Uterus (tissue), 4 donors: ENCODE results near the gene H1-8. TPM values are rescaled to one million over a fixed set of nuclear protein-coding genes. Genes with fewer than 3 reads are reported as not detected.

Source experiments
- DNase-seq, 2 donors: peaks; one replicate each; pipeline ENCODE4 v3.0.0-alpha.2; 2019 to 2020
- H3K27ac ChIP-seq, 2 donors: fragments of 200-600 bp; sonication (generic); 1 replicate in 1 of 2; 2 replicates in 1 of 2; pipeline ENCODE4 v1.5.1; 2016 to 2018
- H3K27me3 ChIP-seq, 2 donors: fragments of 200-600 bp; sonication (generic); one replicate each; pipeline ENCODE4 v1.5.1; 2018 to 2019; ENCODE audit warnings: control low read depth in 1 of 2
- H3K36me3 ChIP-seq, 2 donors: fragments of 200-600 bp; sonication (generic); one replicate each; pipeline ENCODE4 v1.5.1; 2019; ENCODE audit warnings: control low read depth in 1 of 2
- H3K4me1 ChIP-seq, 2 donors: fragments of 200-600 bp; sonication (generic); one replicate each; pipeline ENCODE4 v1.5.1; 2018 to 2019; ENCODE audit warnings: control low read depth in 1 of 2
- H3K4me3 ChIP-seq, 2 donors: fragments of 200-600 bp; sonication (generic); 1 replicate in 1 of 2; 2 replicates in 1 of 2; pipeline ENCODE4 v1.5.1; 2018 to 2019; ENCODE audit warnings: mild to moderate bottlenecking in 1 of 2
- H3K9me3 ChIP-seq, 2 donors: fragments of 200-600 bp; sonication (generic); one replicate each; pipeline ENCODE4 v1.5.1; 2019; ENCODE audit warnings: control low read depth in 1 of 2
- CTCF ChIP-seq, 4 experiments: fragments of 200-600 bp in 2 of 4; fragments of 450-650 bp in 2 of 4; sonication (generic) in 2 of 4; IDR thresholded peaks; one replicate each; pipeline ENCODE4 v1.5.1; 2016 to 2019; ENCODE audit warnings: antibody characterized with exemption in 4 of 4, mild to moderate bottlenecking in 2 of 4, moderate library complexity in 1 of 4
- POLR2A ChIP-seq, 2 donors: fragments of 450-650 bp; IDR thresholded peaks; one replicate each; pipeline ENCODE4 v1.6.1; 2016; ENCODE audit warnings: antibody characterized with exemption in 2 of 2, mild to moderate bottlenecking in 1 of 2, moderate library complexity in 1 of 2
- intact Hi-C: fragments of 100-400 bp; cut with DNase I; formaldehyde crosslinking; loops from one replicate; pipeline ENCODE4 v1.15.1; 2023; ENCODE audit warnings: low total_unique reads
- total RNA-seq, 4 donors: library from RNA; depleted of rRNA in 3 of 4; stranded (reverse); fragments of >200 nt in 3 of 4; gene quantifications; one replicate each; pipeline versions ENCODE4 v1.1.0 to v1.2.4, GENCODE V29; 2014 to 2023
- donor health status: DM: yes; HTN: yes; CAD: no.

H1-8 gene
- total RNA-seq, 4 donors from 2014 or later: not detected

- intact Hi-C loops: no loop called here
- Histone ChIP-seq H3K27ac (no peak overlapping the region), H3K9me3 (no peaks in the 10 kb centered on the region), H3K4me3 (no peak overlapping the region), H3K4me1 (peaks cover 0 to 10% of the 10 kb centered on the region in 2 donors), H3K36me3 (no peaks in the 10 kb centered on the region), H3K27me3 (no peaks in the 10 kb centered on the region)
- TF ChIP-seq CTCF (IDR thresholded peaks at IDR 0.05): no peak
- TF ChIP-seq POLR2A (IDR thresholded peaks at IDR 0.05): no peak
- no peak for DNase-seq
Observed at GRCh38 chr3:129581623-129582022, 38.6 kb downstream of the H1-8 start.

- Histone ChIP-seq H3K9me3 (no peaks in the 10 kb centered on the region), H3K4me1 (no peaks in the 10 kb centered on the region), H3K36me3 (no peaks in the 10 kb centered on the region), H3K27me3 (no peaks in the 10 kb centered on the region), H3K4me3 (no peak overlapping the region), H3K27ac (no peak overlapping the region)
- no peak for DNase-seq
- intact Hi-C loops: no loop called here
- TF ChIP-seq POLR2A (IDR thresholded peaks at IDR 0.05) (no peak), CTCF (IDR thresholded peaks at IDR 0.05) (no peak)
Observed at GRCh38 chr3:129582799-129583198, 39.8 kb downstream of the H1-8 start.

GRCh38 chr3:129583289-129583688 is 40.3 kb downstream of the H1-8 start:
- no peak for DNase-seq
- no peak for TF ChIP-seq CTCF (IDR thresholded peaks at IDR 0.05)
- no peak for TF ChIP-seq POLR2A (IDR thresholded peaks at IDR 0.05)
- no peaks in the 10 kb centered on the region for H3K27me3 ChIP-seq
- H3K9me3 ChIP-seq: no peaks in the 10 kb centered on the region
- no peak overlapping the region for H3K27ac ChIP-seq
- H3K4me1 ChIP-seq: no peaks in the 10 kb centered on the region
- H3K36me3 ChIP-seq: no peaks in the 10 kb centered on the region
- no peak overlapping the region for H3K4me3 ChIP-seq
- intact Hi-C loops: no loop called here

GRCh38 chr3:129584631-129585030 is 41.7 kb downstream of the H1-8 start:
- no peak for DNase-seq
- H3K9me3 ChIP-seq: no peaks in the 10 kb centered on the region
- H3K4me3 ChIP-seq: no peak overlapping the region
- TF ChIP-seq POLR2A (IDR thresholded peaks at IDR 0.05) (no peak), CTCF (IDR thresholded peaks at IDR 0.05) (no peak)
- H3K4me1 ChIP-seq: peaks cover 0 to 3% of the 10 kb centered on the region in 2 donors
- H3K27me3 ChIP-seq: no peaks in the 10 kb centered on the region
- H3K36me3 ChIP-seq: no peaks in the 10 kb centered on the region
- intact Hi-C loops: no loop called here
- no peak overlapping the region for H3K27ac ChIP-seq

GRCh38 chr3:129585949-129586657 is 43.1 kb downstream of the H1-8 start:
- TF ChIP-seq CTCF (IDR thresholded peaks at IDR 0.05) (no peak), POLR2A (IDR thresholded peaks at IDR 0.05) (no peak)
- Histone ChIP-seq H3K4me3 (no peak overlapping the region), H3K36me3 (no peaks in the 10 kb centered on the region), H3K4me1 (peaks cover 0 to 3% of the 10 kb centered on the region in 2 donors), H3K27me3 (no peaks in the 10 kb centered on the region), H3K27ac (peak overlapping the region in 1 of 2 donors; percentile 62), H3K9me3 (no peaks in the 10 kb centered on the region)
- intact Hi-C loops: no loop called here
- no peak for DNase-seq
